Measurements from ENCODE around the gene PKMYT1. TPM values are rescaled to one million over a fixed set of nuclear protein-coding genes. Genes with fewer than 3 reads are reported as not detected.

Gene PKMYT1
- total RNA-seq, 6 experiments from 2014 or later: 21.1 to 40.8 (median 36.7) TPM

GRCh38 chr16:2971134-2971984 lies 8.9 kb downstream of the PKMYT1 start:
- H3K4me3 Mint-ChIP-seq: peak overlapping the region; percentile 73
- peaks cover 8% of the 10 kb centered on the region; the same call in 1 of the 2 replicates for H3K4me1 Mint-ChIP-seq (ENCODE audit: low read depth)
- H3K9me3 Mint-ChIP-seq: 0 out of 2 replicates have a peak, but pooled peaks cover 6% of the 10 kb centered on the region
- no peak for DNase-seq
- no peak for TF ChIP-seq CTCF (IDR thresholded peaks at IDR 0.05)
- H3K27me3 Mint-ChIP-seq (ENCODE audit: insufficient read depth): peaks cover 9% of the 10 kb centered on the region
- H3K27ac Mint-ChIP-seq: no peak overlapping the region; the same call in 1 of the 2 replicates
- H3K36me3 Mint-ChIP-seq (ENCODE audit: low read depth): no peaks in the 10 kb centered on the region

- H3K9me3 Mint-ChIP-seq: 0 out of 2 replicates have a peak, but pooled peaks cover 6% of the 10 kb centered on the region
- peak overlapping the region; percentile 73 for H3K4me3 Mint-ChIP-seq
- H3K27ac Mint-ChIP-seq: peak overlapping the region; percentile 31; the same call in 1 of the 2 replicates
- no peaks in the 10 kb centered on the region for H3K36me3 Mint-ChIP-seq (ENCODE audit: low read depth)
- no peak for TF ChIP-seq CTCF (IDR thresholded peaks at IDR 0.05)
- H3K4me1 Mint-ChIP-seq (ENCODE audit: low read depth): peaks cover 8% of the 10 kb centered on the region; the same call in 1 of the 2 replicates
- no peak for DNase-seq
- peaks cover 12% of the 10 kb centered on the region for H3K27me3 Mint-ChIP-seq (ENCODE audit: insufficient read depth)
These were observed 9.7 kb downstream of the PKMYT1 start for GRCh38 chr16:2970563-2970962.

- H3K27me3 Mint-ChIP-seq (ENCODE audit: insufficient read depth): peaks cover 17% of the 10 kb centered on the region
These were observed 10.4 kb downstream of the PKMYT1 start for GRCh38 chr16:2969545-2970521.

GRCh38 chr16:2968738-2969544 lies 11.3 kb downstream of the PKMYT1 start, which contains the start of gene PAQR4:
TSS of gene PAQR4 (plus strand) at chr16:2969348. CDS start at chr16:2969675, 327 bp downstream.
- TF ChIP-seq CTCF (IDR thresholded peaks at IDR 0.05): no peak
- H3K27ac Mint-ChIP-seq: no peak within 1 kb of the TSS

More at GRCh38 chr16:2969545-2970521, 10.4 kb downstream of the PKMYT1 start:
- 0 out of 2 replicates have a peak, but pooled peaks cover 6% of the 10 kb centered on the region for H3K9me3 Mint-ChIP-seq
- H3K4me3 Mint-ChIP-seq: peak overlapping the region; percentile 73
- H3K36me3 Mint-ChIP-seq (ENCODE audit: low read depth): no peaks in the 10 kb centered on the region
- no peak overlapping the region for H3K27ac Mint-ChIP-seq
- peak; percentile 76 for TF ChIP-seq CTCF (IDR thresholded peaks at IDR 0.05)
- H3K4me1 Mint-ChIP-seq (ENCODE audit: low read depth): peaks cover 8% of the 10 kb centered on the region; the same call in 1 of the 2 replicates
- peak; percentile 21 for DNase-seq

More at GRCh38 chr16:2968738-2969544, 11.3 kb downstream of the PKMYT1 start, which contains the start of gene PAQR4:
- H3K4me3 Mint-ChIP-seq: peak within 1 kb of the TSS; percentile 73
- H3K9me3 Mint-ChIP-seq: 0 out of 2 replicates have a peak, but pooled peaks cover 6% of the 10 kb centered on the region
- DNase-seq: peak; percentile 72
- no peaks in the 10 kb centered on the region for H3K36me3 Mint-ChIP-seq (ENCODE audit: low read depth)
- peaks cover 8% of the 10 kb centered on the region; the same call in 1 of the 2 replicates for H3K4me1 Mint-ChIP-seq (ENCODE audit: low read depth)
- peaks cover 20% of the 10 kb centered on the region for H3K27me3 Mint-ChIP-seq (ENCODE audit: insufficient read depth)

All from HFFc6 (cell line).